Activated CD8-positive, alpha-beta memory T cell treated with anti-CD3 and anti-CD28 coated beads for 24 hours (primary cell): ENCODE data around the gene NAXD.
A peak's percentile ranks its signal among the peaks of the same experiment; 100 is the strongest.
"Not testable (repeated sequence)": the region's sequence is repeated elsewhere in the genome, so short reads cannot be mapped to it uniquely, and the experiment has no call there.

Experiments
- DNase-seq: peaks from one replicate; pipeline ENCODE4 v3.0.0-alpha.2; 2020

Gene NAXD

GRCh38 chr13:110665491-110666254 is 50.3 kb downstream of the NAXD start:
- DNase-seq, result no peak

- DNase-seq, result no peak
These were observed 50.8 kb downstream of the NAXD start for GRCh38 chr13:110666255-110666533.

- DNase-seq, result no peak
These were observed 53.7 kb downstream of the NAXD start for GRCh38 chr13:110669036-110669435.

GRCh38 chr13:110669814-110670213 is 54.5 kb downstream of the NAXD start:
- DNase-seq, result not testable (repeated sequence)

GRCh38 chr13:110676595-110677587 is 61.5 kb downstream of the NAXD start:
- DNase-seq, result no peak

GRCh38 chr13:110677731-110678545 is 62.6 kb downstream of the NAXD start:
- DNase-seq, result no peak

- DNase-seq, result no peak
These were observed 65.5 kb downstream of the NAXD start for GRCh38 chr13:110680852-110681251.

- no peak for DNase-seq
These were observed 66.7 kb downstream of the NAXD start for GRCh38 chr13:110681868-110682550.

- no peak for DNase-seq
These were observed 67.4 kb downstream of the NAXD start for GRCh38 chr13:110682746-110683145.

- DNase-seq, result no peak
These were observed 68.0 kb downstream of the NAXD start for GRCh38 chr13:110683203-110683883.

GRCh38 chr13:110683921-110684320 is 68.6 kb downstream of the NAXD start:
- no peak for DNase-seq

- no peak for DNase-seq
These were observed 69.2 kb downstream of the NAXD start for GRCh38 chr13:110684388-110685056.

GRCh38 chr13:110685305-110686020 is 70.1 kb downstream of the NAXD start:
- DNase-seq, result no peak

- DNase-seq, result peak; percentile 28
These were observed 72.4 kb downstream of the NAXD start for GRCh38 chr13:110687736-110688135.

GRCh38 chr13:110689041-110689440 is 73.7 kb downstream of the NAXD start:
- DNase-seq, result peak; percentile 41
